Progenitor cell of endocrine pancreas (in vitro differentiated cells): ENCODE results near the gene DDN. TPM values are rescaled to one million over a fixed set of nuclear protein-coding genes. Genes with fewer than 3 reads are reported as not detected.

Experiments
- DNase-seq: peaks from one replicate; pipeline ENCODE4 v3.0.0; 2021; ENCODE audit warnings: low spot score; ENCODE audit not compliant: unreplicated experiment
- H3K27ac Mint-ChIP-seq: 2 replicates; pipeline ENCODE4 v1.8.0; 2021; ENCODE audit warnings: mild to moderate bottlenecking, moderate library complexity, mixed read lengths
- H3K27me3 Mint-ChIP-seq: 2 replicates; pipeline ENCODE4 v1.8.0; 2021; ENCODE audit warnings: mixed read lengths
- H3K36me3 Mint-ChIP-seq: 2 replicates; pipeline ENCODE4 v1.8.0; 2022; ENCODE audit warnings: mixed read lengths; ENCODE audit not compliant: insufficient read depth
- H3K4me1 Mint-ChIP-seq: 2 replicates; pipeline ENCODE4 v1.8.0; 2021; ENCODE audit warnings: low read depth, mixed read lengths
- H3K4me3 Mint-ChIP-seq: 2 replicates; pipeline ENCODE4 v1.8.0; 2021; ENCODE audit warnings: low read depth, mild to moderate bottlenecking, moderate library complexity, mixed read lengths
- H3K9me3 Mint-ChIP-seq: 2 replicates; pipeline ENCODE4 v1.8.0; 2021; ENCODE audit warnings: low read depth, mixed read lengths
- total RNA-seq: library from RNA; stranded (reverse); gene quantifications from 2 replicates; pipeline ENCODE4 v1.2.1, GENCODE V29; 2021
- TF ChIP-seq, protein P1 (sequence below): fragments of 200-600 bp; sonication (generic); IDR thresholded peaks from one replicate; pipeline ENCODE4 v1.5.0; 2021; ENCODE audit warnings: antibody characterized with exemption, mild to moderate bottlenecking; ENCODE audit not compliant: unreplicated experiment

The DDN gene
- total RNA-seq, 1 donor from 2014 or later = 0.57 TPM

GRCh38 chr12:48973941-48974673 lies 25.1 kb downstream of the DDN start:
- TF ChIP-seq, protein P1, sequence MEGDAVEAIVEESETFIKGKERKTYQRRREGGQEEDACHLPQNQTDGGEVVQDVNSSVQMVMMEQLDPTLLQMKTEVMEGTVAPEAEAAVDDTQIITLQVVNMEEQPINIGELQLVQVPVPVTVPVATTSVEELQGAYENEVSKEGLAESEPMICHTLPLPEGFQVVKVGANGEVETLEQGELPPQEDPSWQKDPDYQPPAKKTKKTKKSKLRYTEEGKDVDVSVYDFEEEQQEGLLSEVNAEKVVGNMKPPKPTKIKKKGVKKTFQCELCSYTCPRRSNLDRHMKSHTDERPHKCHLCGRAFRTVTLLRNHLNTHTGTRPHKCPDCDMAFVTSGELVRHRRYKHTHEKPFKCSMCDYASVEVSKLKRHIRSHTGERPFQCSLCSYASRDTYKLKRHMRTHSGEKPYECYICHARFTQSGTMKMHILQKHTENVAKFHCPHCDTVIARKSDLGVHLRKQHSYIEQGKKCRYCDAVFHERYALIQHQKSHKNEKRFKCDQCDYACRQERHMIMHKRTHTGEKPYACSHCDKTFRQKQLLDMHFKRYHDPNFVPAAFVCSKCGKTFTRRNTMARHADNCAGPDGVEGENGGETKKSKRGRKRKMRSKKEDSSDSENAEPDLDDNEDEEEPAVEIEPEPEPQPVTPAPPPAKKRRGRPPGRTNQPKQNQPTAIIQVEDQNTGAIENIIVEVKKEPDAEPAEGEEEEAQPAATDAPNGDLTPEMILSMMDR = peak; percentile 70
- DNase-seq = peak; percentile 63
- Mint-ChIP-seq H3K4me3 (no peak overlapping the region), H3K27ac (no peak overlapping the region), H3K36me3 (no peaks in the 10 kb centered on the region), H3K27me3 (peaks cover 94% of the 10 kb centered on the region), H3K9me3 (no peaks in the 10 kb centered on the region), H3K4me1 (peaks cover 15% of the 10 kb centered on the region)

DNA sequence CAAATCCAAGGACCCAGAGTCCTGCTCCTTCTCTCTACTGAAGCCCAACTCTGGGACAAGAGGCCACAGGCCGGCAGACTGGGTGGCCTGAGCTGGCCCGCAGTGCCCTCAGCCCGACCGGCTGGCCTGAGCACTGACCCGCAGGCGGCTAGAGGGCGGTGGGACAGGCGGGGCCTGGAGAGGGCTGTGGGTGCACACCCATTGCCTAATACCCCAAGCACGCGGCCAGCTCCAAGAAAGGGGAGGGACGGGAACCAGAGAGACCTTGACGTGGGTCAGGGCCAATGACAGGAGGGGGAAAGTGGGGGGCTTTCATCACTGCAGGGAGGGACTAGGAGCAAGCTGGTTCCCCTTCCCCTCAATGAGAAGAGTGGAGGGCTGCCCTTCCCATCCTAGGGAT lies 25.6 kb downstream of the DDN start:
- H3K4me3 Mint-ChIP-seq = no peak overlapping the region

DNA sequence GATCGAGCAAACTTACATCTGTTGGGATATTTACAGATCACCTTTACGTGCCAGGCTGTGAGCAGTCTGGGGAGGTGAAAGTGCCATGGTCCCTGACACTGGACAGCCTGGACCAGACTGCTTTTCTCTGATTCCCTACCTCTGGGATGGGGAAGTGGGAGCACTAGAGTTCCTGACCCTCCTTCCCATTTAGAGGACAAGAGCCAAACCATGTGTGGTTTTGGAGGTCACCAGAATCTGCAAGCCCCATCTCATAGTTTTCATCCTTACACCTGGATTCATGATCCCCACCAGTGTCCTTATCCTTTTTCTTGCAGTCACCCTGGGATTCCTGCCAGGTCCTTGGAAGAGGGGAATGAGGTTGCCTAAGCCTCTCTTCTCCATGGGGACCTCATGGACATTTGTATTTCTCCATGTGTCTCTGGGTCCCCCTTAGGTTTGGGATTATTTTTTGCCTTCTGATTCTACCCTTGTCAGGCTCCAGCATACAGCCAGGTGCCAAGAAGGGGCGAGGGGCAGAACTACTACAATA lies 26.2 kb downstream of the DDN start:
- DNase-seq = no peak
- peaks cover 14% of the 10 kb centered on the region for H3K4me1 Mint-ChIP-seq
- no peaks in the 10 kb centered on the region for H3K9me3 Mint-ChIP-seq
- H3K27ac Mint-ChIP-seq = no peak overlapping the region
- peaks cover 96% of the 10 kb centered on the region for H3K27me3 Mint-ChIP-seq
- H3K36me3 Mint-ChIP-seq = no peaks in the 10 kb centered on the region
- TF ChIP-seq, protein P1 = no peak
- no peak overlapping the region for H3K4me3 Mint-ChIP-seq

More for the DNA sequence above, 25.6 kb downstream of the DDN start:
- Mint-ChIP-seq H3K27me3 (peaks cover 94% of the 10 kb centered on the region), H3K9me3 (no peaks in the 10 kb centered on the region), H3K36me3 (no peaks in the 10 kb centered on the region), H3K27ac (no peak overlapping the region), H3K4me1 (peaks cover 14% of the 10 kb centered on the region)
- TF ChIP-seq, protein P1 = no peak
- no peak for DNase-seq

- no peak overlapping the region for H3K4me3 Mint-ChIP-seq
- H3K27ac Mint-ChIP-seq = no peak overlapping the region
- no peak for DNase-seq
- peaks cover 96% of the 10 kb centered on the region for H3K27me3 Mint-ChIP-seq
- no peaks in the 10 kb centered on the region for H3K36me3 Mint-ChIP-seq
- no peaks in the 10 kb centered on the region for H3K9me3 Mint-ChIP-seq
- H3K4me1 Mint-ChIP-seq = peaks cover 14% of the 10 kb centered on the region
- TF ChIP-seq, protein P1 = no peak
Measured at GRCh38 chr12:48972213-48972951, 26.8 kb downstream of the DDN start.

DNA sequence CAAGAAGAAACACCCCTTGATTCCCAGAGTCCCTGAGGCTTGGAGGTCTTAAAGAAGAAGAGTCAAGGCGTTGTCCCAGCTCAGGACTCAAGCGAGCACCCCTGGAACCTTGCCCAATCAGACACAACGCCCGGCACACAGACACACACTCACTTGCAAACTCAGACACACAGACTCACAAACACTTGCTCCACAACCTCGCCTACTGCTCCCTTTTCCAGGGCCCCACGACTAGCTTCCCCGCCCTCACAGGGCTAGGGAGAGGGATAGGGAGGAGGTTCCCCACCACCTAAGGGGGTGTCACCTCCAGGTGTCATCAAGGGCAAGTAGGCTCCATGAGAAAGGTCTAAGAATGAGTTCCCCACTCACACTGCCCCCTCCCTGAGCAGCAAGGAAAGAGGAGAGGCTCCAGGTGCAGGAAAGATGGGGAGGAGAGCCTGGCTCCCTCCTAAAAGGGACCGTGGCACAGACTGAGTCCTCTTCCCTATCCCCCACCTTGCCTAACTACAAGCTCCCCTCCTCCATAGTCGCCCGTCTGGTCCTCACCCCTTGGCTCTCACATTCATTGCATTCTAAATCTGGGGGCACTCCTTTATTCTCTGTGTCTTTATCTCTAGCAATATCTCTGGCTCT lies 28.4 kb downstream of the DDN start:
- peaks cover 88% of the 10 kb centered on the region for H3K27me3 Mint-ChIP-seq
- no peaks in the 10 kb centered on the region for H3K9me3 Mint-ChIP-seq
- TF ChIP-seq, protein P1 = no peak
- H3K27ac Mint-ChIP-seq = no peak overlapping the region
- H3K4me3 Mint-ChIP-seq = peak overlapping the region; percentile 64
- no peaks in the 10 kb centered on the region for H3K36me3 Mint-ChIP-seq
- H3K4me1 Mint-ChIP-seq = peaks cover 14% of the 10 kb centered on the region
- DNase-seq = no peak
